ENCODE results near the gene HDAC4.

DNA sequence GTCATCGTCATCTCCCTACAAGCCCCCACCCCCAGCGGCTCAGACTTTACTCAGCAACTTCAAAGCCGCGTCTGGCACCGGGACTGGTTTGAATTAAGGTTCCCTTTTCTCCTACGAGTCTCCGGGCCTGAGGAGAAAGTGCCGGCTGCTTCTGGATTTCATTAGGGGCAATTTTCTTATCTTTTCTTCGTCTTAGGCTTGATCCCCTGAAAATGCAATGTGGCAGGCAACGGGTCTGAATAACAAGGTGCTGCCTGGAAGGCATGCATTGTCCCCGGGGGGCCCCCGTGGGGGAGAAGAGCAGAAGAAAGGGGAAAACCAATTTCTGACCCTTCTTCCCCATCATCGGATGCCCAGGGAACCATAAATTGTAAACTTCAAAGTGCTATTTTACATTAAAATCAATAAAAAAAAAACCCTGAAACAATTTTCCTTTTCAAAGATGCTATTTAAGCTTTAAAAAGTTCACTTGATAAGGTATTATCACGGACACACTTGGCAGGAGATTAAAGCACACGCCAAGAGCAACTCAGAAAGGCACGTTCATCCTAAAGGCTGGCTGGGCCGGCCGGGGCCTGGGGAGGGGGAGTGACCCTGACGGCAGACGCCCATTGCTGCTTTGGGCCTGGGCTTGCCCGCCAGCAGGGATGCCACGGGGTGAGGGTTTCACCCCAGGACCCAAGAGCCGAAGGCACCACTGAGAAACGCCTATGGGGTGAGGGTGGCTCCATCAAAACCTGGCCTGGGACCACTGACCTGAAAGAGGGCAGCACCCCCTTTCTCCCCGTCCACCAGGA lies 322.5 kb downstream of the HDAC4 start:
- TF ChIP-seq POLR2A (IDR thresholded peaks at IDR 0.05; ENCODE audit: low read depth, low read length) (no peak), MAZ (IDR thresholded peaks at IDR 0.05; ENCODE audit: borderline replicate concordance, low read depth, low read length) (no peak), CEBPB (IDR thresholded peaks at IDR 0.05; ENCODE audit: low read depth, low read length) (no peak), RCOR1 (IDR thresholded peaks at IDR 0.05; ENCODE audit: insufficient replicate concordance, low read length) (no peak), MXI1 (IDR thresholded peaks at IDR 0.05; ENCODE audit: borderline replicate concordance, low read depth, low read length) (no peak), RAD21 (IDR thresholded peaks at IDR 0.05; ENCODE audit: low read length) (no peak), RFX5 (IDR thresholded peaks at IDR 0.05; ENCODE audit: low read depth, low read length) (no peak)
- TF ChIP-seq, protein P1, sequence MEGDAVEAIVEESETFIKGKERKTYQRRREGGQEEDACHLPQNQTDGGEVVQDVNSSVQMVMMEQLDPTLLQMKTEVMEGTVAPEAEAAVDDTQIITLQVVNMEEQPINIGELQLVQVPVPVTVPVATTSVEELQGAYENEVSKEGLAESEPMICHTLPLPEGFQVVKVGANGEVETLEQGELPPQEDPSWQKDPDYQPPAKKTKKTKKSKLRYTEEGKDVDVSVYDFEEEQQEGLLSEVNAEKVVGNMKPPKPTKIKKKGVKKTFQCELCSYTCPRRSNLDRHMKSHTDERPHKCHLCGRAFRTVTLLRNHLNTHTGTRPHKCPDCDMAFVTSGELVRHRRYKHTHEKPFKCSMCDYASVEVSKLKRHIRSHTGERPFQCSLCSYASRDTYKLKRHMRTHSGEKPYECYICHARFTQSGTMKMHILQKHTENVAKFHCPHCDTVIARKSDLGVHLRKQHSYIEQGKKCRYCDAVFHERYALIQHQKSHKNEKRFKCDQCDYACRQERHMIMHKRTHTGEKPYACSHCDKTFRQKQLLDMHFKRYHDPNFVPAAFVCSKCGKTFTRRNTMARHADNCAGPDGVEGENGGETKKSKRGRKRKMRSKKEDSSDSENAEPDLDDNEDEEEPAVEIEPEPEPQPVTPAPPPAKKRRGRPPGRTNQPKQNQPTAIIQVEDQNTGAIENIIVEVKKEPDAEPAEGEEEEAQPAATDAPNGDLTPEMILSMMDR (conservative IDR thresholded peaks at IDR 0.05; ENCODE audit: low read depth, low read length), result no peak

Data from IMR-90 (cell line).